K562 (cell line): ENCODE results near the gene DST. TPM values are rescaled to one million over a fixed set of nuclear protein-coding genes. Genes with fewer than 3 reads are reported as not detected.

ENCODE experiments used
- ATAC-seq: fragments of 200-7000 bp; cut with Tn5 transposase; 3 replicates; pipeline ENCODE4 v1.9.1; 2020; ENCODE audit warnings: moderate library complexity
- BruUV-seq: library from RNA; stranded (reverse); fragments of 400-500 nt; replicated peaks from 2 replicates; lab custom pipeline; 2021; lab: Mats Ljungman, UMichigan
- CTCF ChIA-PET: fragments of 300-600 bp; formaldehyde crosslinking; extraction: SDS; loops from one replicate; lab custom pipeline; 2021; ENCODE audit warnings: low intra/inter-chr PET ratio; lab: Yijun Ruan, JAX
- POLR2A ChIA-PET: fragments of 300-600, 350-650 bp; sonication (Branson Sonifier 250); formaldehyde crosslinking; extraction: SDS; loops from one replicate; lab custom pipeline; 2021; ENCODE audit warnings: antibody characterized with exemption, inconsistent platforms; lab: Yijun Ruan, JAX
- DNase-seq, 4 experiments: peaks; one replicate each; pipeline versions ENCODE4 v3.0.0 to v3.0.0-alpha.2; 2011 to 2018; ENCODE audit warnings: low spot score in 3 of 4, mixed read lengths in 3 of 4; ENCODE audit errors: extremely low read depth in 1 of 4
- FAIRE-seq: peaks from 2 replicates; lab custom pipeline; 2011; peaks lifted over from hg19 to GRCh38; lab: Jason Lieb, UNC
- H2AFZ ChIP-seq: 2 replicates; pipeline ENCODE4 v1.6.0; 2011; ENCODE audit warnings: low read depth, low read length, control low read depth, inconsistent platforms
- H3K27ac ChIP-seq: fragments of 200-600 bp; 3 replicates; pipeline ENCODE4 v1.8.0; 2011; ENCODE audit warnings: low read depth, mild to moderate bottlenecking, control low read depth, inconsistent platforms, low read length, moderate library complexity, mixed read lengths; ENCODE audit errors: extremely low read depth
- H3K27me3 ChIP-seq, 2 experiments: fragments of 300-600 bp in 1 of 2; 2 replicates in 1 of 2; 3 replicates in 1 of 2; pipeline versions ENCODE4 v1.6.0 to v1.8.0; 2011; ENCODE audit warnings: inconsistent platforms in 2 of 2, low read length in 2 of 2, mild to moderate bottlenecking in 1 of 2, mixed read lengths in 1 of 2, moderate library complexity in 1 of 2; ENCODE audit not compliant: control insufficient read depth in 2 of 2, insufficient read depth in 2 of 2
- H3K36me3 ChIP-seq: fragments of 300-600 bp; 3 replicates; pipeline ENCODE4 v1.8.0; 2011; ENCODE audit warnings: mild to moderate bottlenecking, low read length, inconsistent platforms; ENCODE audit not compliant: control insufficient read depth, insufficient read depth
- H3K4me1 ChIP-seq, 2 experiments: fragments of 200-600 bp in 1 of 2; replicated peaks in 1 of 2; 2 replicates in 1 of 2; 3 replicates in 1 of 2; pipeline versions ENCODE4 v1.5.1 to v1.8.0; 2011; ENCODE audit warnings: inconsistent platforms in 2 of 2, low read length in 2 of 2, mild to moderate bottlenecking in 1 of 2, mixed read lengths in 1 of 2, moderate library complexity in 1 of 2; ENCODE audit not compliant: control insufficient read depth in 2 of 2, insufficient read depth in 2 of 2
- H3K4me2 ChIP-seq: 2 replicates; pipeline ENCODE4 v1.6.1; 2011; ENCODE audit warnings: low read length, control low read depth, inconsistent platforms, mixed read lengths; ENCODE audit not compliant: insufficient read depth
- H3K4me3 ChIP-seq: fragments of 200-600 bp; sonication (generic), shearing (Covaris generic); 2 replicates; pipeline ENCODE4 v1.5.1; 2016; ENCODE audit warnings: control low read depth, inconsistent platforms
- H3K79me2 ChIP-seq: fragments of 200-600 bp; 3 replicates; pipeline ENCODE4 v1.8.0; 2011; ENCODE audit warnings: low read length, inconsistent platforms; ENCODE audit not compliant: control insufficient read depth, insufficient read depth
- H3K9ac ChIP-seq, 2 experiments: 2 replicates each; pipeline versions ENCODE4 v1.6.0 to v1.6.1; 2011; ENCODE audit warnings: low read depth in 2 of 2, low read length in 2 of 2, control low read depth in 1 of 2, inconsistent platforms in 1 of 2, mild to moderate bottlenecking in 1 of 2, mixed read lengths in 1 of 2; ENCODE audit not compliant: insufficient read depth in 1 of 2
- H3K9me1 ChIP-seq: one replicate; pipeline ENCODE4 v1.6.0; 2011; ENCODE audit warnings: inconsistent platforms, mild to moderate bottlenecking, low read length, moderate library complexity; ENCODE audit not compliant: control insufficient read depth, insufficient read depth
- H3K9me3 ChIP-seq: replicated peaks from 2 replicates; pipeline ENCODE4 v1.5.1; 2011; ENCODE audit warnings: low read depth, low read length, inconsistent platforms; ENCODE audit not compliant: control insufficient read depth, insufficient read depth
- H4K20me1 ChIP-seq: replicated peaks from 2 replicates; pipeline ENCODE4 v1.6.1; 2011; ENCODE audit warnings: low read length, inconsistent platforms, mixed read lengths; ENCODE audit not compliant: control insufficient read depth, insufficient read depth
- NR2F6 ChIP-seq: fragments of 450-650 bp; formaldehyde crosslinking; IDR thresholded peaks from 2 replicates; pipeline ENCODE4 v1.4.0; 2020; ENCODE audit warnings: mild to moderate bottlenecking
- PHF8 ChIP-seq: fragments of 200-600 bp; sonication (generic); IDR thresholded peaks from 2 replicates; pipeline ENCODE4 v1.6.1; 2012; ENCODE audit warnings: mixed run types, mild to moderate bottlenecking, inconsistent platforms, low read length, moderate library complexity, borderline replicate concordance
- RBM15 ChIP-seq: fragments of 200-400 bp; formaldehyde crosslinking; IDR thresholded peaks from 2 replicates; pipeline ENCODE4 v1.6.1; 2018; ENCODE audit warnings: mild to moderate bottlenecking, low read length, moderate library complexity; ENCODE audit not compliant: insufficient read depth
- SMAD4 ChIP-seq: fragments of 250-450 bp; sonication (Bioruptor Pico); conservative IDR thresholded peaks from 2 replicates; pipeline ENCODE4 v1.8.0; 2021; ENCODE audit warnings: inconsistent platforms, mild to moderate bottlenecking, moderate library complexity
- SMARCB1 ChIP-seq: IDR thresholded peaks from 2 replicates; pipeline ENCODE4 v1.6.1; 2011; ENCODE audit warnings: improper control_type of control experiment, low read depth; ENCODE audit not compliant: insufficient read length
- WGBS: fragments of 100-300 bp; shearing (Covaris generic); methylation state at CpG from one replicate; pipeline ENCODE4 v1.1.6; 2016; ENCODE audit warnings: low coverage, mixed read lengths; ENCODE audit not compliant: insufficient coverage; ENCODE audit errors: missing lambda C conversion rate; 5-methylcytosine and 5-hydroxymethylcytosine counted together
- in situ Hi-C: fragments of 300-500 bp; cut with MboI; formaldehyde crosslinking; loops from 4 replicates; pipeline ENCODE4 v1.15.0; 2018; ENCODE audit warnings: inconsistent platforms, mixed read lengths
- intact Hi-C: fragments of 100-400 bp; cut with micrococcal nuclease; formaldehyde crosslinking; loops from 2 replicates; pipeline ENCODE4 v1.14.2; 2022
- polyA plus RNA-seq, 8 experiments: library from polyadenylated mRNA; depleted of rRNA in 4 of 8; stranded (reverse) in 5 of 8; unstranded in 3 of 8; fragments of >200 nt; fragmentation: Nextera tagmentation in 2 of 8; fragmentation: Illumina TruSeq in 1 of 8; extraction: Ambion mirVana in 2 of 8; extraction: Trizol in 1 of 8; gene quantifications; 2 replicates each; pipeline versions ENCODE4 v1.2.1 to v1.2.3, GENCODE V29; 2011 to 2014; ENCODE audit warnings: inconsistent platforms in 1 of 8, missing spikeins in 1 of 8
- total RNA-seq, 7 experiments: library from RNA; depleted of rRNA in 6 of 7; stranded (reverse); fragments of >200 nt in 6 of 7; fragmentation: Illumina TruSeq in 2 of 7; extraction: Trizol in 2 of 7; gene quantifications; 2 replicates each; pipeline versions ENCODE4 v1.2.1 to v1.2.3, GENCODE V29; 2011 to 2021; ENCODE audit warnings: low replicate concordance in 1 of 7
- TF ChIP-seq, protein P1 (sequence below), 2 experiments: fragments of 450-650 bp in 1 of 2; sonication (generic) in 1 of 2; formaldehyde crosslinking; conservative IDR thresholded peaks; 2 replicates each; pipeline versions ENCODE4 v1.4.0 to v1.8.1; 2020 to 2022; ENCODE audit warnings: mild to moderate bottlenecking in 1 of 2, missing genetic modification reagents in 1 of 2
- TF ChIP-seq, protein P2 (sequence below): IDR thresholded peaks from 3 replicates; pipeline ENCODE4 v1.6.1; 2011; ENCODE audit warnings: borderline replicate concordance, mild to moderate bottlenecking, moderate library complexity; ENCODE audit not compliant: insufficient read length; ENCODE audit errors: extremely low read depth
- TF ChIP-seq, protein P3 (sequence below): fragments of 450-650 bp; IDR thresholded peaks from 2 replicates; pipeline ENCODE4 v1.6.1; 2016; ENCODE audit warnings: mild to moderate bottlenecking

Gene DST
- total and polyA plus RNA-seq, 9 of the 15 experiments (the other 6 are each of a cell fraction or from before 2014, with no cell fraction given) = 5.2 to 21.9 (median 13.3) TPM

DNA sequence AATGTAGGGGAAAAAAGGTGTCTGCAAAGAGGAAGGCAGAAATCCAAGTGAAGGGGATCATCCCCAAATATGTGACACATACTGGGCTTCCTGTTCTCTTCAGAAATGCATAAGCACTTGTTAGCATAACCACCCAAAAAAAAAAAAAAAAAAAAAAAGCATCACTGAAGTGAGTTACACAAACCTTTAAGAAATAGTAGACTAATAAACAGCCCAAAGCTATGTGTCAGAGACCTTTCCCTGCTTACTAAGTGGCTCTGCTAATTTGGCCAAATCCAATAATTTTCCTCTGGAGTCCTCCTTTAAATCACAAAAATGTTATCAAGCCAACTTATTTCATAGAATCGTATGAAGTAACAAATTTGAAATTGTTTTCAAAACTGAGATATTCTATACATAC, 7.5 kb upstream of the DST start:
- H3K9me1 ChIP-seq = no peaks in the 10 kb centered on the region
- TF ChIP-seq, protein P1, sequence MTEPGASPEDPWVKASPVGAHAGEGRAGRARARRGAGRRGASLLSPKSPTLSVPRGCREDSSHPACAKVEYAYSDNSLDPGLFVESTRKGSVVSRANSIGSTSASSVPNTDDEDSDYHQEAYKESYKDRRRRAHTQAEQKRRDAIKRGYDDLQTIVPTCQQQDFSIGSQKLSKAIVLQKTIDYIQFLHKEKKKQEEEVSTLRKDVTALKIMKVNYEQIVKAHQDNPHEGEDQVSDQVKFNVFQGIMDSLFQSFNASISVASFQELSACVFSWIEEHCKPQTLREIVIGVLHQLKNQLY (CRISPR knock-in tag; conservative IDR thresholded peaks at IDR 0.05) = no peak
- no peak for TF ChIP-seq SMAD4 (CRISPR knock-in tag)
- TF ChIP-seq, all 486 proteins: peak for 0
- intact Hi-C loops = no loop called here
- Histone ChIP-seq H3K36me3 (no peaks in the 10 kb centered on the region; the same call in 2 of the 3 replicates), H3K27ac (no peak overlapping the region), H3K9ac (no peak overlapping the region), H3K79me2 (no peaks in the 10 kb centered on the region), H3K4me1 (peaks cover 0 to 9% of the 10 kb centered on the region in 2 experiments; a peak in 2 of 5 replicates), H3K4me2 (no peak overlapping the region), H3K9me3 (no peaks in the 10 kb centered on the region), H2AFZ (no peak overlapping the region), H4K20me1 (no peaks in the 10 kb centered on the region), H3K4me3 (no peak overlapping the region), H3K27me3 (no peaks in the 10 kb centered on the region)
- no TSS peak for BruUV-seq
- no peak for FAIRE-seq
- DNase-seq = no peak
- POLR2A ChIA-PET = interaction anchor here (0.6 kb wide), 1 partner anchor 1306 kb away, joined by 3 read pairs; no protein-coding TSS in a partner anchor
- WGBS = 39% methylated on average over 1 of the region's 1 CpG
- CTCF ChIA-PET = no interaction called here
- no peak for ATAC-seq
- in situ Hi-C loops = no loop called here

DNA sequence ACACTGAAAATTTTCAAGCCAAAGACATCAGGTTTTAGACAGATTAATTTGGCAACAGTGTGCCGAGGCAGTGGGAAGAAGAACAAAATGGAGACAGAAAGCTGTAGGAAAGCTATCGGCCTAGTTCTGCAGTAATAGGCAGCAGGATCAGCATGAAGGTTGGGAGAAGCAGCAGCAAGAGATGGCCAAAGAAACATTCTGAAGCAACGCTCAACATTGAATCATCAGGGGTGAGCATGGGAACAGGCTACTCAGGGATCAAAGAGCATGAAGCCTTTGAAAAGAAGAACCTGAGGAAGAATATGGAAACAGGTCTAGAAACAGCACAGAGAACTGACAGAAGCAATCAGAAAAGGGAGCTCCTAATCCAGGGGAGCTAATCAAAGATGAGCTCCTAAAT, 7.1 kb upstream of the DST start:
- BruUV-seq = no TSS peak
- no peak for TF ChIP-seq SMARCB1
- TF ChIP-seq PHF8 = no peak
- TF ChIP-seq, protein P2, sequence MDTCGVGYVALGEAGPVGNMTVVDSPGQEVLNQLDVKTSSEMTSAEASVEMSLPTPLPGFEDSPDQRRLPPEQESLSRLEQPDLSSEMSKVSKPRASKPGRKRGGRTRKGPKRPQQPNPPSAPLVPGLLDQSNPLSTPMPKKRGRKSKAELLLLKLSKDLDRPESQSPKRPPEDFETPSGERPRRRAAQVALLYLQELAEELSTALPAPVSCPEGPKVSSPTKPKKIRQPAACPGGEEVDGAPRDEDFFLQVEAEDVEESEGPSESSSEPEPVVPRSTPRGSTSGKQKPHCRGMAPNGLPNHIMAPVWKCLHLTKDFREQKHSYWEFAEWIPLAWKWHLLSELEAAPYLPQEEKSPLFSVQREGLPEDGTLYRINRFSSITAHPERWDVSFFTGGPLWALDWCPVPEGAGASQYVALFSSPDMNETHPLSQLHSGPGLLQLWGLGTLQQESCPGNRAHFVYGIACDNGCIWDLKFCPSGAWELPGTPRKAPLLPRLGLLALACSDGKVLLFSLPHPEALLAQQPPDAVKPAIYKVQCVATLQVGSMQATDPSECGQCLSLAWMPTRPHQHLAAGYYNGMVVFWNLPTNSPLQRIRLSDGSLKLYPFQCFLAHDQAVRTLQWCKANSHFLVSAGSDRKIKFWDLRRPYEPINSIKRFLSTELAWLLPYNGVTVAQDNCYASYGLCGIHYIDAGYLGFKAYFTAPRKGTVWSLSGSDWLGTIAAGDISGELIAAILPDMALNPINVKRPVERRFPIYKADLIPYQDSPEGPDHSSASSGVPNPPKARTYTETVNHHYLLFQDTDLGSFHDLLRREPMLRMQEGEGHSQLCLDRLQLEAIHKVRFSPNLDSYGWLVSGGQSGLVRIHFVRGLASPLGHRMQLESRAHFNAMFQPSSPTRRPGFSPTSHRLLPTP = no peak
- TF ChIP-seq, protein P3, sequence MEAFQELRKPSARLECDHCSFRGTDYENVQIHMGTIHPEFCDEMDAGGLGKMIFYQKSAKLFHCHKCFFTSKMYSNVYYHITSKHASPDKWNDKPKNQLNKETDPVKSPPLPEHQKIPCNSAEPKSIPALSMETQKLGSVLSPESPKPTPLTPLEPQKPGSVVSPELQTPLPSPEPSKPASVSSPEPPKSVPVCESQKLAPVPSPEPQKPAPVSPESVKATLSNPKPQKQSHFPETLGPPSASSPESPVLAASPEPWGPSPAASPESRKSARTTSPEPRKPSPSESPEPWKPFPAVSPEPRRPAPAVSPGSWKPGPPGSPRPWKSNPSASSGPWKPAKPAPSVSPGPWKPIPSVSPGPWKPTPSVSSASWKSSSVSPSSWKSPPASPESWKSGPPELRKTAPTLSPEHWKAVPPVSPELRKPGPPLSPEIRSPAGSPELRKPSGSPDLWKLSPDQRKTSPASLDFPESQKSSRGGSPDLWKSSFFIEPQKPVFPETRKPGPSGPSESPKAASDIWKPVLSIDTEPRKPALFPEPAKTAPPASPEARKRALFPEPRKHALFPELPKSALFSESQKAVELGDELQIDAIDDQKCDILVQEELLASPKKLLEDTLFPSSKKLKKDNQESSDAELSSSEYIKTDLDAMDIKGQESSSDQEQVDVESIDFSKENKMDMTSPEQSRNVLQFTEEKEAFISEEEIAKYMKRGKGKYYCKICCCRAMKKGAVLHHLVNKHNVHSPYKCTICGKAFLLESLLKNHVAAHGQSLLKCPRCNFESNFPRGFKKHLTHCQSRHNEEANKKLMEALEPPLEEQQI = no peak
- no peak for TF ChIP-seq RBM15
- no peak for TF ChIP-seq NR2F6 (CRISPR knock-in tag)

More for the DNA sequence above, 7.1 kb upstream of the DST start:
- Histone ChIP-seq H2AFZ (0 out of 2 replicates have a peak overlapping the region, but pooled peaks have one; percentile 14), H3K4me1 (peaks cover 0 to 7% of the 10 kb centered on the region in 2 experiments; a peak in 1 of 5 replicates), H3K27me3 (no peaks in the 10 kb centered on the region), H3K9me3 (no peaks in the 10 kb centered on the region), H4K20me1 (no peaks in the 10 kb centered on the region), H3K9ac (no peak overlapping the region), H3K4me2 (no peak overlapping the region), H3K27ac (no peak overlapping the region), H3K36me3 (no peaks in the 10 kb centered on the region; the same call in 2 of the 3 replicates), H3K4me3 (no peak overlapping the region), H3K79me2 (no peaks in the 10 kb centered on the region), H3K9me1 (no peaks in the 10 kb centered on the region)
- CTCF ChIA-PET = no interaction called here
- no peak for DNase-seq
- POLR2A ChIA-PET = interaction anchor here (0.6 kb wide), 1 partner anchor 1306 kb away, joined by 3 read pairs; no protein-coding TSS in a partner anchor
- in situ Hi-C loops = no loop called here
- ATAC-seq = no peak
- intact Hi-C loops = no loop called here
- FAIRE-seq = no peak
- 60% methylated on average over 3 of the region's 3 CpGs for WGBS
